GM13976 (cell line): ENCODE data around the gene CCDC201.

Experiments
- DNase-seq: peaks from one replicate; pipeline ENCODE4 v3.0.0; 2012; ENCODE audit warnings: low spot score
- CTCF ChIP-seq: IDR thresholded peaks from 2 replicates; pipeline ENCODE4 v1.5.1; 2012; ENCODE audit warnings: borderline replicate concordance, mild to moderate bottlenecking; ENCODE audit not compliant: insufficient read depth; ENCODE audit errors: extremely low read depth, missing control alignments, control extremely low read depth
- in situ Hi-C: fragments of 300-500 bp; cut with MboI; formaldehyde crosslinking; loops from one replicate; pipeline ENCODE4 v1.12.0; 2022; ENCODE audit warnings: low sequenced_read_pairs, mixed read lengths, inconsistent platforms; ENCODE audit not compliant: unreplicated experiment

The CCDC201 gene

DNA sequence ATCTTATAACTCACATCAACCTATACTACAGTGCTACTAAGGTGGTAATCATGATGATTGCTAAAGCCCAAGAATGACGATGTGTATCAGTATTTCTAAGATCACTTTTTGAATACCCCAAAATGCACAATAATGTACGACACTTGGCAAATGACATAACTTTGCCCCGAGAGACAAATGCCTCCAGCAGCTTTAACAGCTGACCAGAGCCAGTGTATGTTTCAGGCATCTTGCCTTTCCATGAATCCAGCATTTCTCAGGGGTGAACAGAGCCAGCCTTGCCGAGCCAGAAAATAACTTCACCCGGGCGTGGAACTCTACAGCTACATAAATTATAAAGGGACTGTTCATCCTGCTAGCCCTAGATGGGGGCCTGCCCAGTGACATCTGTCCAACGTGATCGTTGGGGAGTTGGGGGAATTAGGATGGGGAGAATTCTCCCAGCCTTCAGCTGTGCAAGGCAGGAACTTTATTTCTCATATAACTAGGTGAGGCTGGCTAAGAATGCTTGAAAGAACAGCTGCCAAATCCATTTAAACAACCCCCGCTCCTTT, 46.4 kb upstream of the CCDC201 start:
- DNase-seq, result no peak
- TF ChIP-seq CTCF, result no peak
- in situ Hi-C loops, result loop anchor here (25.0 kb wide), 2 partner anchors 1168 to 1268 kb away; no protein-coding TSS in a partner anchor

DNA sequence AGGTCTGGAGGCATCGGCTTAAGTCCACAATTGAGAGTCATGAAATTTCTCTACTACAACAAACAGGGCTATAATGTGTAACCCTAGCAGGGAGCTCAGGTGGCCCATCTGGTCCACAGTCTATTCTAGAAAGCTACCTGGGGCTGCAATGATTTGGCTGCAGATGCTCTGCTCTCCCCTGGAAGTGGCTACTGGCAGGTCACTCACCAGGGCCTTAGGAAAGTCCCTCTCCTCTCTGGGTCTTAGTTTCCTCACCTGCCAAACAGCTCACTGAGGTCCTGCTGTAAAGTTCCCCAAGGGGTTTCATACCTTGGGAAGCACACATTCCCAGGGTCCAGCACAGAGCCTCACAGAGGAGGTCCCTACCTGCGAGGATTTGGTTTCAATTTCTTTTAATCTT, 45.7 kb upstream of the CCDC201 start:
- no peak for TF ChIP-seq CTCF
- no peak for DNase-seq
- in situ Hi-C loops, result loop anchor here (25.0 kb wide), 2 partner anchors 1169 to 1269 kb away; no protein-coding TSS in a partner anchor

- in situ Hi-C loops, result loop anchor here (25.0 kb wide), 2 partner anchors 1170 to 1270 kb away; no protein-coding TSS in a partner anchor
Measured at GRCh38 chr7:45917658-45918057, 44.8 kb upstream of the CCDC201 start.

DNA sequence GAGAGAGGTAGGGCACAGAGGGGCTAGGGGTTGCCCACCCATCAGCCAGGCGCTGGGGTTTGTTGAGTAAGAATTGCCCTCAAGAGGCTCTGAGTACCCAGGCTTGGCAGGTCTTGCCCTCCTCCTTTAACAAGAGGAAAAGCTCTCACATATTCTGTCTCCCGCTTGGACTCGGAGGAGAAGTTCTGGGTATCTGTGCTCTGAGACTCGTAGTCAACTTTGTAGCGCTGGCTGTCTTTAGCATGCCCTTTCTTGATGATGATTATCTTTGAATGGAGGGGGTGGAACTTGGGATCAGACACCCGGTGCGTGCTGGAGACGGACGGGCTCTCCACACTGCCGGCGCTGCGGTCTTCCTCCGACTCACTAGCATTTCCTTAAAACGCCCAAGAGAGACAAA, 44.2 kb upstream of the CCDC201 start:
- TF ChIP-seq CTCF, result no peak
- in situ Hi-C loops, result loop anchor here (25.0 kb wide), 2 partner anchors 1170 to 1270 kb away; no protein-coding TSS in a partner anchor
- no peak for DNase-seq

More at GRCh38 chr7:45917658-45918057, 44.8 kb upstream of the CCDC201 start:
- peak; percentile 85 for DNase-seq
- peak; percentile 93 for TF ChIP-seq CTCF

GRCh38 chr7:45915606-45916005, 42.7 kb upstream of the CCDC201 start:
- in situ Hi-C loops, result loop anchor here (25.0 kb wide), 2 partner anchors 1172 to 1272 kb away; no protein-coding TSS in a partner anchor
- DNase-seq, result no peak
- TF ChIP-seq CTCF, result no peak

DNA sequence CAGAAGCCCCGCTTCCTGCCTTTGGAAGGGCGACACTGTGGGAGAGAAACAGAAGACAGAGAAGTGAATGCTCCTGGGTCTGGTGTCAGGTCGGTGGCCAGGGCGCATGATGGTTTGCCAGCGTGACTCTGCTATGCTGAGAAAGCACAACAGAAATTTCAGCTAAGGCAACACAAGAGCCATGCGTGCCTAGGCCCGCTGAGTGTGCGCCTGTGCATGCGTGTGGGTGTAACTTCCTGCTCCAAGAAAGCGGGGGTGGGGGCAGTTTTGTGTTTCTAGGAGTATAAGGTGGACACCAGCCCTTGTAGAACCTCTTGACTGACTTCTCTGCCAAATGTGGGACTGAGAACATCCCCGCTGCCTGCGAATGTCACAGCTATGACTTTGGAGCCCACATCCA, 42.0 kb upstream of the CCDC201 start:
- TF ChIP-seq CTCF, result no peak
- in situ Hi-C loops, result loop anchor here (25.0 kb wide), 2 partner anchors 1172 to 1272 kb away; no protein-coding TSS in a partner anchor
- DNase-seq, result no peak

- no peak for DNase-seq
- no peak for TF ChIP-seq CTCF
- in situ Hi-C loops, result loop anchor here (25.0 kb wide), 2 partner anchors 1174 to 1274 kb away; no protein-coding TSS in a partner anchor
Measured at GRCh38 chr7:45912972-45913371, 40.1 kb upstream of the CCDC201 start.
